ENCODE measurements around the gene DTNBP1. TPM values are rescaled to one million over a fixed set of nuclear protein-coding genes. Genes with fewer than 3 reads are reported as not detected.
A peak's percentile ranks its signal among the peaks of the same experiment; 100 is the strongest.

Gene DTNBP1
- total RNA-seq, 2 experiments from 2014 or later: 14.6 to 16.3 TPM

- no peaks in the 10 kb centered on the region for H3K9me3 Mint-ChIP-seq
- DNase-seq: no peak
- no peaks in the 10 kb centered on the region for H3K27me3 Mint-ChIP-seq (ENCODE audit: low read depth)
- no peak overlapping the region for H3K27ac Mint-ChIP-seq
- H3K36me3 Mint-ChIP-seq (ENCODE audit: low read depth): peaks cover 25% of the 10 kb centered on the region
- H3K4me3 Mint-ChIP-seq: no peak overlapping the region
- H3K4me1 Mint-ChIP-seq (ENCODE audit: low read depth): peaks cover 32% of the 10 kb centered on the region
- intact Hi-C loops (cut with micrococcal nuclease): no loop called here
- CTCF ChIA-PET: no interaction called here
Measured at GRCh38 chr6:15630202-15630601, 32.6 kb downstream of the DTNBP1 start.

- intact Hi-C loops (cut with micrococcal nuclease): loop anchor here (10.0 kb wide), 6 partner anchors 105 to 1715 kb away; no protein-coding TSS in a partner anchor
- no peaks in the 10 kb centered on the region for H3K27me3 Mint-ChIP-seq (ENCODE audit: low read depth)
- H3K27ac Mint-ChIP-seq: no peak overlapping the region
- CTCF ChIA-PET: no interaction called here
- H3K4me3 Mint-ChIP-seq: no peak overlapping the region
- DNase-seq: no peak
- no peaks in the 10 kb centered on the region for H3K9me3 Mint-ChIP-seq
- H3K36me3 Mint-ChIP-seq (ENCODE audit: low read depth): peaks cover 21% of the 10 kb centered on the region
- H3K4me1 Mint-ChIP-seq (ENCODE audit: low read depth): peaks cover 32% of the 10 kb centered on the region
Measured at GRCh38 chr6:15629487-15629886, 33.3 kb downstream of the DTNBP1 start.

GRCh38 chr6:15628499-15629131 lies 34.2 kb downstream of the DTNBP1 start:
- H3K36me3 Mint-ChIP-seq (ENCODE audit: low read depth): peaks cover 21% of the 10 kb centered on the region
- CTCF ChIA-PET: interaction anchor here (0.7 kb wide), 1 partner anchor 10 kb away, joined by 4 read pairs; no protein-coding TSS in a partner anchor
- H3K27me3 Mint-ChIP-seq (ENCODE audit: low read depth): no peaks in the 10 kb centered on the region
- intact Hi-C loops (cut with micrococcal nuclease): loop anchor here (10.0 kb wide), 6 partner anchors 104 to 1714 kb away; no protein-coding TSS in a partner anchor
- peaks cover 36% of the 10 kb centered on the region for H3K4me1 Mint-ChIP-seq (ENCODE audit: low read depth)
- H3K4me3 Mint-ChIP-seq: no peak overlapping the region
- no peak overlapping the region for H3K27ac Mint-ChIP-seq
- H3K9me3 Mint-ChIP-seq: no peaks in the 10 kb centered on the region
- DNase-seq: peak; percentile 78

GRCh38 chr6:15627821-15628220 lies 35.0 kb downstream of the DTNBP1 start:
- H3K36me3 Mint-ChIP-seq (ENCODE audit: low read depth): peaks cover 18% of the 10 kb centered on the region
- peaks cover 36% of the 10 kb centered on the region for H3K4me1 Mint-ChIP-seq (ENCODE audit: low read depth)
- no peaks in the 10 kb centered on the region for H3K27me3 Mint-ChIP-seq (ENCODE audit: low read depth)
- intact Hi-C loops (cut with micrococcal nuclease): loop anchor here (10.0 kb wide), 6 partner anchors 103 to 1713 kb away; no protein-coding TSS in a partner anchor
- DNase-seq: no peak
- no peak overlapping the region for H3K27ac Mint-ChIP-seq
- H3K9me3 Mint-ChIP-seq: no peaks in the 10 kb centered on the region
- CTCF ChIA-PET: no interaction called here
- no peak overlapping the region for H3K4me3 Mint-ChIP-seq

GRCh38 chr6:15626878-15627674 lies 35.8 kb downstream of the DTNBP1 start:
- H3K27me3 Mint-ChIP-seq (ENCODE audit: low read depth): no peaks in the 10 kb centered on the region
- H3K36me3 Mint-ChIP-seq (ENCODE audit: low read depth): peaks cover 18% of the 10 kb centered on the region
- DNase-seq: no peak
- intact Hi-C loops (cut with micrococcal nuclease): loop anchor here (10.0 kb wide), 6 partner anchors 102 to 1712 kb away; no protein-coding TSS in a partner anchor
- peaks cover 35% of the 10 kb centered on the region for H3K4me1 Mint-ChIP-seq (ENCODE audit: low read depth)
- no peaks in the 10 kb centered on the region for H3K9me3 Mint-ChIP-seq
- H3K27ac Mint-ChIP-seq: no peak overlapping the region
- CTCF ChIA-PET: no interaction called here
- H3K4me3 Mint-ChIP-seq: no peak overlapping the region

- Mint-ChIP-seq H3K27ac (no peak overlapping the region), H3K4me3 (no peak overlapping the region), H3K27me3 (ENCODE audit: low read depth) (no peaks in the 10 kb centered on the region), H3K36me3 (ENCODE audit: low read depth) (peaks cover 12% of the 10 kb centered on the region), H3K9me3 (no peaks in the 10 kb centered on the region), H3K4me1 (ENCODE audit: low read depth) (peaks cover 39% of the 10 kb centered on the region)
- no peak for DNase-seq
- intact Hi-C loops (cut with micrococcal nuclease): loop anchor here (10.0 kb wide), 6 partner anchors 101 to 1711 kb away; no protein-coding TSS in a partner anchor
- CTCF ChIA-PET: interaction anchor here (1.0 kb wide), 1 partner anchor 76 kb away, joined by 3 read pairs; no protein-coding TSS in a partner anchor
Measured at GRCh38 chr6:15626160-15626559, 36.7 kb downstream of the DTNBP1 start.

- peaks cover 12% of the 10 kb centered on the region for H3K36me3 Mint-ChIP-seq (ENCODE audit: low read depth)
- H3K27ac Mint-ChIP-seq: no peak overlapping the region
- H3K27me3 Mint-ChIP-seq (ENCODE audit: low read depth): no peaks in the 10 kb centered on the region
- CTCF ChIA-PET: interaction anchor here (0.6 to 3.1 kb wide), 10 partner anchors 12 to 1416 kb away, joined by 3 to 16 read pairs (median 3); no protein-coding TSS in a partner anchor
- H3K9me3 Mint-ChIP-seq: no peaks in the 10 kb centered on the region
- H3K4me1 Mint-ChIP-seq (ENCODE audit: low read depth): peaks cover 32% of the 10 kb centered on the region
- intact Hi-C loops (cut with micrococcal nuclease): loop anchor here (1.0 to 10.0 kb wide), 10 partner anchors 99 to 1709 kb away; partner anchors contain the start of gene JARID2
- no peak for DNase-seq
- no peak overlapping the region for H3K4me3 Mint-ChIP-seq
Measured at GRCh38 chr6:15623276-15624116, 39.3 kb downstream of the DTNBP1 start.

- CTCF ChIA-PET: interaction anchor here (0.6 to 3.1 kb wide), 4 partner anchors 11 to 102 kb away, joined by 3 to 16 read pairs (median 4); no protein-coding TSS in a partner anchor
- DNase-seq: no peak
- Mint-ChIP-seq H3K36me3 (ENCODE audit: low read depth) (peaks cover 9% of the 10 kb centered on the region), H3K4me3 (no peak overlapping the region), H3K27ac (no peak overlapping the region), H3K9me3 (no peaks in the 10 kb centered on the region), H3K4me1 (ENCODE audit: low read depth) (peaks cover 29% of the 10 kb centered on the region), H3K27me3 (ENCODE audit: low read depth) (no peaks in the 10 kb centered on the region)
- intact Hi-C loops (cut with micrococcal nuclease): loop anchor here (5.0 to 10.0 kb wide), 7 partner anchors 97 to 1707 kb away; no protein-coding TSS in a partner anchor
Measured at GRCh38 chr6:15622045-15622740, 40.6 kb downstream of the DTNBP1 start.

GRCh38 chr6:15621203-15622044 lies 41.4 kb downstream of the DTNBP1 start:
- DNase-seq: no peak
- H3K27me3 Mint-ChIP-seq (ENCODE audit: low read depth): no peaks in the 10 kb centered on the region
- H3K4me1 Mint-ChIP-seq (ENCODE audit: low read depth): peaks cover 24% of the 10 kb centered on the region
- H3K4me3 Mint-ChIP-seq: no peak overlapping the region
- intact Hi-C loops (cut with micrococcal nuclease): loop anchor here (5.0 to 10.0 kb wide), 7 partner anchors 97 to 1707 kb away; no protein-coding TSS in a partner anchor
- no peak overlapping the region for H3K27ac Mint-ChIP-seq
- H3K9me3 Mint-ChIP-seq: no peaks in the 10 kb centered on the region
- CTCF ChIA-PET: interaction anchor here (0.6 to 1.3 kb wide), 4 partner anchors 38 to 1711 kb away, joined by 3 to 4 read pairs (median 3); no protein-coding TSS in a partner anchor
- H3K36me3 Mint-ChIP-seq (ENCODE audit: low read depth): peaks cover 1% of the 10 kb centered on the region

GRCh38 chr6:15620611-15621010 lies 42.2 kb downstream of the DTNBP1 start:
- CTCF ChIA-PET: interaction anchor here (0.7 to 1.3 kb wide), 4 partner anchors 37 to 1710 kb away, joined by 3 to 5 read pairs (median 4); no protein-coding TSS in a partner anchor
- intact Hi-C loops (cut with micrococcal nuclease): loop anchor here (5.0 to 10.0 kb wide), 7 partner anchors 96 to 1706 kb away; no protein-coding TSS in a partner anchor

More at GRCh38 chr6:15620611-15621010, 42.2 kb downstream of the DTNBP1 start:
- H3K4me3 Mint-ChIP-seq: no peak overlapping the region
- H3K27ac Mint-ChIP-seq: no peak overlapping the region
- peaks cover 24% of the 10 kb centered on the region for H3K4me1 Mint-ChIP-seq (ENCODE audit: low read depth)
- no peaks in the 10 kb centered on the region for H3K27me3 Mint-ChIP-seq (ENCODE audit: low read depth)
- H3K9me3 Mint-ChIP-seq: no peaks in the 10 kb centered on the region
- H3K36me3 Mint-ChIP-seq (ENCODE audit: low read depth): peaks cover 1% of the 10 kb centered on the region
- no peak for DNase-seq
